ENCODE measurements around the gene PPP4R4.
"Not testable (repeated sequence)": the region's sequence is repeated elsewhere in the genome, so short reads cannot be mapped to it uniquely, and the experiment has no call there.

PPP4R4 gene

DNA sequence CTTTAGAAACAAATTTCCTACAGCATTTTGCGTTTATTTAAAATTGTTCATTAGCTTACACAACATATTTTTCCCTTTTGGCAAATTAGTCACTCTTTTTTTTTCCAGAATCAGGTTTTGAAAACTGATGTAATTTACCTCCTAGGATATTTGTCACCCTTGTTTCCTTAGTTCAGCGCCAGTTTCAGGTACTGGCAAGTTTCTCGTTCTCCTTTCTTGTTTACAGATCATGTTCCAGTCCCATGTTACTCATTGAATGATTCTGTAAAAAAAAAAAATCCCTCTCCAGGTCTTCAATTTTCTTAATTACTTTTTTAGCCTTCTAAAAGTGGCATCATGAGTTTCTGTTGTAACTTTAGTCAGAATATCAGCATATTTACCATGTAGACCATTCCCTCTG is 2.7 kb downstream of the PPP4R4 start:
- no peak for DNase-seq

DNA sequence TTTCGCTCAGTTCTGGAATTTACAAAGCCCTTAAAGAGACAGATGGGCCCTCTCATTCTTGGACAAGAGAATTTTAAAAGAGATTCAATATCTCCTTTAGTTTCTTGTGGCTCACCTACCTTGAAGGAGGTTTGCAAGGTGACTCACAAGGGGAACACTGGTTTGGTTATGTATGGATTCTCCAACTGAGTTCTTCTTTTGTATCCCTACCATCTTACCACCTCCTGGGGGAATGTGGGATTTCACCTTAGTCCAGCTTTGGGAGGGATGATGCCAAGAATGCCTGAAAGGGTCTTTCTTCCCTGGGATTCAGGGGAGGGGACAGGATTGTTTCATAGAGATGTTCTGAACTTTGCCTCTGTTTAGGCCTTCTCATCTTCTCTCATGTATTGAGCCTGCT is 3.7 kb downstream of the PPP4R4 start:
- DNase-seq, result no peak

DNA sequence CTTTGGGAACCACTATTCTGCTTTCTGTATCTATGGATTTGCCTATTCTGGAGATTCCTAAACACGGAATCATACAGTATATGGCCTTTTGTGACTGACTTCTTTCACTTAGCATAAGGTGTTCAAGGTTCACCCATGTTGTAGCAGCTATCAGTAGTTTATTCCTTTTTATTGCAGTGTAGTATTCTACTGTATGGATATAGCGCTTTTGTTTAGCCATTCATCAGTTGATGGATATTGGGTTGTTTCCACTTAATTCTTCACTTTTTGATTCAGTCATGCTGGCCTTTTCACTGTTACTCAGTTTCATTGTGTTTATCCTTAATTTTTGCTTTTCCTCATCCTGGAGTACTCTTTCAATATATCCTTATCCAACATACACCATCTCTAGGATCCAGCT is 5.1 kb downstream of the PPP4R4 start:
- no peak for DNase-seq

DNA sequence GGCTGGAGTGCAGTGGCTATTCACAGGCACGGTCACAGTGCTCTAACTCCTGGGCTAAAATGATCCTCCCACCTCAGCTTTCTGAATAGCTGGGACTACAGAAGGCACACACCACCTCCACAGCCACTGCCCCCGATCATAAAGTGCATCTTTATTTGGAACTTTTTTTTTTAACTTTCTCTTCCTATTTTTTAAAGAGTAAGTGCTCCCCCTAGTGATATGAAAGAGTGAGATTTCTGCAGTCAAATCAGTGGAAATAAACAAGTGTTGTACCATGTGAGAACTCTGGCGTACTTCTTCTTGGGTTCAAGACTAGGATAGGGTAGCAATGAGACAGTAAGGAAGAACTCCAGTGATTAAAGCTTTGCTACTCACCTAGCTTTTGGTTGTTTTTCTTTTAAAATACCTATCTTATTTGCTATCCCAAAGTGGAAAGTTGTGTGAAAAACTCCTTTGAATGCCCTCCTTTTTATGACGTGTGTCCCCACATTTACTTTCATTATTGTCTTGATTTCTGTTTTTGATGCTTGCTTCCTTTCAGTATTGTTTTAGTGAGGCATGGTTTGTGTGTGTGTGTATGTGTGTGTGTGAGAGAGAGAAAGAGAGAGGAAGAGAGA is 6.6 kb downstream of the PPP4R4 start:
- DNase-seq, result peak in 1 of 51 donors; percentile 35

DNA sequence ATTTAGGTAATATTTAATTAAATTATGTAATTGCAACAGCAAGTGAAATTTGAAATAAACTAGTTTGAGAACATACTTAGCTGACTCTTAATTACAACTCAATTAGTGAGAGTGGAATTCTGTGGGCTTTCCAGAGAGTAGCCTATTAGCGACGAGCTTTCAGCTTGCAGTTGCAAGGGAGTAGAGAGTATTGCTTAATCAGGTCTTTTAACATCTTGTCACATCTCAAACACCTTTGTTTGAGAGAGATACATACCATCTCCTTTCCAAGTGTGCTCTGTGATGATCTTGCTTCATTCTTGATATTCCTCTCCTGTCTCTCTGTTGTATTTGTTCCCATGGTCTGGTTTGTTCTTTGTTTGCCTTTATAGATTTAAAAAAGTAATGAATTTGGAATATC is 7.7 kb downstream of the PPP4R4 start:
- no peak for DNase-seq

DNA sequence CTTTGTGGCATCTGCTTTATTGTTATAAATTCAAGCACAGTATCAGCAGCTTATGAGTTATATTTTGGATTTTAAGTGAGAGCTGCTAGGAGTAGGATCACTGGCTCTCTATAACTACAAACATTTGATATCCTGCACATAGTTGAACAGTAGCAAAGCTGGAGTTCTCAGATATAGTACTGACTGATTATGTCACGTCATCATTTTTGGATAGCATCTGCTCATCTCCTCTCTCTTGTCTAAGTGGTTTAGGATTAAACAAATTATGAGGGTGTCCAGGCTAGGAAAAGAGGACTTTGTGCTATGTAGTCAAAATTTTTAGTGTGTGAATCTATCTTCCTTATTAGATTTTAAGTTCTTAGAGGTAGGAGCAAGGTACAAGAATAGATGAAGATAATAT is 18.4 kb downstream of the PPP4R4 start:
- no peak for DNase-seq

DNA sequence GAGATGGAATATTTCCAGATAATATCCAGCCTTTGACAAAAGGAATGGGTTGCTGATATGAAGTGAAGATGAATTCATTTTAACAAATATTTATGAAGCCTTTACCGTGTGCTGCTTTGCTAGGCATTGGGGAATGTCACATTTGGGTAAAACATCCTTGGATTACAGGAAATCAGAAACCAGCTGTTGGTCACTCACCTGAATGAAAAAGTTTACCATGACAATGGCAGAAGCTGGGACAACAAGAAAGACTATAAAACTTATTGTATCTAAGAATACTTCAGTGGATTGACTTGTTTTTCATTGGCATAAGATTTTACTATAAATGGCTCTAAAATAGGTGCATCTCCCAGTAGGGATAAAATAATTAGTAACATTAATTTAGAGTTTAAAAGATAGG is 19.7 kb downstream of the PPP4R4 start:
- DNase-seq, result no peak

DNA sequence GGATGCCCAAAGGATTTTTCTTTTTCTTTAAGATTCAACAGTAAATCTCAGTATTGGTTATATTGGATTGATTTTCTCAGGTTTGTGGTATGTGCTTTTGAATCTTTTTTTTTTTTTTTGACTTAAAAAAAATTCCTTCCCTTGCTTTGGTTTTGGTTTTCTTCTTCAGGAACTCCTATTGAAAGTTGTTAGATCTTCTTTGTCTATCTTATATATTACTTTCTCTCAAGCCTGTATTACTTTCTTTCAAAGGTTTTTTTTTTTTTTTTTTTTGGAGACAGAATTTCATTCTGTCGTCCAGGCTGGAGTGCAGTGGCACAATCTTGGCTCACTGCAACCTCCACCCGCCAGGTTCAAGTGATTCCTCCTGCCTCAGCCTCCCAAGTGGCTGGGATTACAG is 21.9 kb downstream of the PPP4R4 start:
- no peak for DNase-seq

DNA sequence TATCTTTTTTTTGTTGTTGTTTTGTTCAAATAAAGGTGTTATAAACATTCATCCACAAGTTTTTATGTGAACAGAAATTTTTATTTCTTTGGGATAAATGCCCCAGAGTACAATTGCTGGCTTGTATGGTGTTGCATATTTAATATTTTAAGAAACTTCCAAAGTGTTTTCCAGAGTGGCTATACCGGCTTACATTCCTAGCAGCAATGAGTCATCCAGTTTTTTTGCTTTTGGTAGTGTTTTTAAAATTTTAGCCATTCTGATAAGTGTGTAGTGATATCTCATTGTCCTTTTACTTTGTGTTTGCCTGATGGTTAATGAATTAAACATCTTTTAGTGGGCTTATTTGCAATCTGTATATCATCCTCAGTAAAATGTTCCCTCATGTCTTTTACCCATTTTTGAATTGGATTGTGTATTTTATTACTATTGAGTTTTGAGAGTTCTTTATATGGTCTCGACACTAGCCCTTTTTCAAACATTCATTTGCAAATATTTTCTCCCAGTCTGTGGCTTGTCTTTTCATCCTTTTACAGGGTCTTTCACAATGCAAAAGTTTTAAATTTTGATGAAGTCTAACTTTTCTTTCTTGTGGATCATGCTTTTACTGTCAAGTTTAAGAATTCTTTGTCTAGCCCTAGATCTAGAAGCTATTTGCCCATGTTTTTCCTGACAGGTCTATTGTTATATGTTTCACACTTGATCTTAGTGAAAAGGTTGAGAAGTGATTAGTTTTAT is 29.5 kb downstream of the PPP4R4 start:
- DNase-seq, result no peak

DNA sequence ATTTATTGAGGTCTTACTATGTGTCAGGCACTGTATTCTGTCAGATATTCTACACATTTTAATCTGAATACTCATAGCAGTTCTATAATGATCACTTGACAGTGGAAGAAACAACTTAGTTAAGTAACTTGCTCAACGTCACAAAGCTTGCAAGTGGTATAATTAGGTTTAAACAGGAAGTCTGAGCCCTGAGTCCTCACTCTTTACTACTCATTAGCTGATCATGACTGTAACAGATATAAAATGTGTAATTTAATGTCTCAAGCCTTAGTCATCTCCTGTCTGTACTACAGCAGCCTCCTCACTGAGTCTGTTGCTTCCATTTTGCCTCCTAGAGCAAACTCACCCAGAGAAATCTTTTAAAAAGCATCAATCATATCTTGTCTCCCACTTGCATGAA is 38.9 kb downstream of the PPP4R4 start:
- DNase-seq, result no peak

DNA sequence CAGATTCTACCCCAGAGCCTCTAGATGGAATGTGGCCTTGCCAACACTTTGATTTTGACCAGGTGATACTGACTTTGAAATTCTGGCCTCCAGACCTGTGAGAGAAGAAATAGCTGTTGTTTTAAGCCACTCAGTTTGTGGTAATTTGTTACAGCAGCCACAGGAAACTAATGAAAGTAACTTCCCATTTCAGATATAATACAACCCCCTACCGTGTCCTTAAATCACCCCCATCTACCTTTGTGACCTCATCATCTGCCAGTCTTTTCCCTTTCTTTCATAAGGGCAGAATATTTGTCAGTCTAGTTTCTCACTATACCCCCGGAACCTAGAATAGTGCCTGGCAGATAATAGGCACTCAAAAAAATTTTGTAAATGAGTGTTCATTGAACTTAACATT is 39.6 kb downstream of the PPP4R4 start:
- DNase-seq, result no peak

DNA sequence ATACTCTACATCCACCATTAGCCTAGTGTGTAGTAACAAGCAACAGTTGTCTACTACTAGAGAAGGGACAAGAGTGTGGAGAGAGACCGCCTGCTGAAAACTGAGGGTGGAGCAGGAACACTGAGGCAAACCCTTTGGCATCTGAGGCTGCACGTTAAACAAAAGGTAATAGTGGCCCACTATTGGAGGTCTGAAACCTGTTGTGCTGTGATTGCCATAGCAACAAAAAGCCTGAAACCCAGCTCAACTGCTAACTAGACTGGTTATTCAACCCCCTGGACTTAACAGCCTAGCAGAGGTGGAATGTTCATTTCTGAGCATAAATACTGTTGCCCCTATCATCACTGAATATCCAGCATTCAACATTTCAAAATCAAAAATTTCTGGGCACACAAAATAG is 43.0 kb downstream of the PPP4R4 start:
- DNase-seq, result no peak

DNA sequence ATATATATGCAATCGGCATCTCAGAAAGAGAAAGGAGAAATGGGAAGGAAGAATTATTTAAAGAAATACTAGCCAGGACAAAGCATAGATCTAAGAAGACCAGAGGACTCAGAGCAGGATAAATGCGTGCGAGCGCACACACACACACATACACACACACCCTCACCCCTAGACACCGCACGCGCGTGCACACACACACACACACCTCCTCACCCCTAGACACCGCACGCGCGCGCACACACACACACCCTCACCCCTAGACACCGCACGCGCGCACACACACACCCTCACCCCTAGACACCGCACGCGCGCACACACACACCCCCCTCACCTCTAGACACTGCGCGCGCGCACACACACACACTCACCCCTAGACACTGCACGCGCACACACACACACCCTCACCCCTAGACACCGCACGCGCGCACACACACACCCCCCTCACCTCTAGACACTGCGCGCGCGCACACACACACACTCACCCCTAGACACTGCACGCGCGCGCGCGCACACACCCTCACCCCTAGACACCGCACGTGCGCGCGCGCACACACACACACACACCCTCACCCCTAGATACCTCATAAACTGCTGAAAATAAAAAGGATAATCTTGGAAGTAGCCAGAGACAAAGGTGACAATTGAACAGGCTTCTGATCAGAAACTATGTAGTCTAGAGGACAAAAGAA is 44.2 kb downstream of the PPP4R4 start:
- not testable (repeated sequence) for DNase-seq

DNA sequence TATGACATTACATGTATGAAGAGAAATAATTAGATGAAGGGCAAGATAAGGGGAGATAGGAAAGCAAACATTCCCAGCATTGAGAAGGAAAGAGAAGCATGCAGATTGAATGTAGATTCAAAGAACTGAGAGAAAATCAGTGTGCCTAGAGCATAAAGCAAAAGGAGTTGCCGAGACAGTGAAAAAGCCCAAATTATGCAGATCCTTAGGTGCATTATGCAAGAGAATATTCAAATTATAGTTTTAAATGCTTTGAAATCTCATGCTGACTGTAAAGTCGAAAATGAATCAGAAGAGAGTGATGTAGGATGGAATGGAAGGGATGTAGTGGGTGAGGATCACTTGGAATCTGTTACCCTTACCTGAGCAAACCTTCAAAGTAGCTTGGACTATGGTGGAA is 49.9 kb downstream of the PPP4R4 start:
- no peak for DNase-seq

DNA sequence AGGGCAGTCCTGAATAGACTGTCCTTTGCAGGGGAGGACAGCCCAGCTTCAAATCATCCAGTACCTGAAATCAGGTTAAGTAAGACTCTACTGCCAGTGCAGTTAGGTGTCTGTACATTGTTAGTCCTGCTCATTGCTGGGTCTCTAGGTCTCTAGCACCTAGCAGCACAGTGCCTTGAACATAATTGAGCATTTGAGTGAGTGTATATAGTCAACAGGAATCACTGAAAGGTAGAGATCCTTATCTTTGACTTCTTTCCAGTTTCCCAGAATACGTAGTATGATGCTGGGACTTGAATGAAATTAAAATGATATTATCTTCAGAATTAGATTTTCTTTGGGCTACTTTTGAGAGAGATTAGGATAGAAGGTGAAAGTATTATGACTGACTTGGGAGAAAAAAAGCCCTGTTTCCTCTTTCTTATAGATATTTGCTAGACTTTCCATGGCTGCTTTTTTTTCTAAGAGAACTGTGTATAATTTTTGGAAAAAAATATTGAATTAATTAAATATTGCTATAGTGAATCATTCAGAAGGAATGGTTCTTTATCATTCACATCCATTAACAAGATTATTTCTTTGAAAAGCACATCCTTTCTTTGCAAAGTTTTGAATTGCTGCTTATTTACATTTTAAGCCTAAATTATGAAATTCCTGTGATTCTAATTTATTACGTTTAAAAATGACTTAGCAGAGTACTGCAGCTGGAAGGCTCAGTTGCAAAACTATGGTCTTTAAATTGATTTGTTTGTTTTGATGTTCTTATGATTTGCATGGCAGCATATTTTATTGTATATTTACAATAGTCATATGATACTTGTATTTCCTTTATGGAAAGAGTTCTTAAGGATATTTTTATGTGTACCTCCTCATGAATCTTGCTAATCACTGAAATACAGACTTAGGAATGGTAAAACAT is 51.6 kb downstream of the PPP4R4 start:
- no peak for DNase-seq

DNA sequence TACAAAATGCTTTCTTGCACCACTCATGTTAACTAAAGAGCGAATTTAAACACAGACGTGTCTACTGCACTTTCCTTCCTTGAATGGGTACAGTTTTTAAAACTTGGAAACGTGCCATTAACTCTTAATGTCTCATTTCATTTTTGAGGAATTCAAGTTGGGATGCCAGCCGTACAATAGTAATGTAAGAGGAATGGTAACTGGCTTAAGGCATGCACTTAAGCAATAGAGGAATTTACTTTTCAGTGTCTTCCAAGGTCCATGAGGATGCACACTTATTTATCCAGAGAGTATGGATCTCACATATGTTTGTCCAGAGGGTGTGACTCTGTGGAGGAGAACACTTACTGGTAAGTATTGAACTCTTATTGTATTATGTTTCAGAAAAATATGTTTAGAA is 52.9 kb downstream of the PPP4R4 start:
- no peak for DNase-seq

DNA sequence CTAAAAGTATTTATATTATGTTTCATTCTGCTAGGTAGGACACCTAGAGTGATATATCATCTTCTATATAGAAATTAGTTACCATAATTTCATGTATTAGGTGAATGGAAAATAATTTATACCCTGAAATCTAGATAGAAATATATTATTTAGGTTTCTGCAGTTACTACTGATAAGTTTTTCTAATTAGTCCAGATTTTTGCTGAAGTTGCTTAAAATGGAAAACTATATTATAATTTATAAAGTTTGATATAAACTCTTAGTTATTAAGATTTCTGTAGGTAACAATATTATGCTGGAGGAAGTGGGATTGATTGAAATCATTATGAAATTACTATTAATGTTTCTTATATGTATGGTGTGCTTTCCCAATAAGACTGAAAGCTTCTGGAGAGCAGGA is 62.9 kb downstream of the PPP4R4 start:
- DNase-seq, result no peak

DNA sequence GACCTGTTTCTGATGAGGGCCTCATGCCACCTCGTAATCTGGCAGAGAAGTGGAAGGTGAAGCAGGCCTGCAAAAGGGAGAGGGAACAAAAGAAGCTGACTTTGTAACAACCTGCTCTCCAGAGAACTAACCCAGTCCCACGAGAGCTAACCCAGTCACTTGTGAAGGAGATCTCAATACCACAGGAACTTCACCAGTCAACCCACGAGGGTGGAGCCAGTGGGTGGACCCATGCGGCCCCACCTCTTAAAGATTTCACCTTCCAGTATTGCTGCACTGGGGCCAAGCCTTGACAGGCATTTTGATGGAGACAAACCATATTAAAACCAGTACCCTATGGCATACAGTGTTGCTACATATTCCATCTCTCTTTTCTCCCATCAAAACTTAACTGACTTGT is 63.9 kb downstream of the PPP4R4 start:
- DNase-seq, result no peak

DNA sequence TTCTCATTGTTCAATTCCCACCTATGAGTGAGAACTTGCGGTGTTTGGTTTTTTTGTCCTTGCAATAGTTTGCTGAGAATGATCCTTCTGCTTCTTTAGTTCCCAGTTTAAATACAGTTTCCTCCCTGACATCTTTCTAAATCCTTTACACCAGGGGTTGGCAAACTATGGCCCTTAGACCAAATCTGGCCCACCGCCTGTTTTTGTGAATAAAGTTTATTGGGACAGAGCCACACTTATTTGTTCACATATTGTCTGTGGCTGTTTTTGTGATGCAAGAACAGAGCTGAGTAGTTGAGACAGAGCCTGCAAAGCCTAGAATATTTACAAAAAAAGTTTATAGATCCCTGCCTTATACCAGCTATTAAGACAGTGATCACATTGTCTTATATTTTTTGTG is 65.3 kb downstream of the PPP4R4 start:
- DNase-seq, result peak in 7 of 51 donors; percentile 2 to 25 (median 11)

DNA sequence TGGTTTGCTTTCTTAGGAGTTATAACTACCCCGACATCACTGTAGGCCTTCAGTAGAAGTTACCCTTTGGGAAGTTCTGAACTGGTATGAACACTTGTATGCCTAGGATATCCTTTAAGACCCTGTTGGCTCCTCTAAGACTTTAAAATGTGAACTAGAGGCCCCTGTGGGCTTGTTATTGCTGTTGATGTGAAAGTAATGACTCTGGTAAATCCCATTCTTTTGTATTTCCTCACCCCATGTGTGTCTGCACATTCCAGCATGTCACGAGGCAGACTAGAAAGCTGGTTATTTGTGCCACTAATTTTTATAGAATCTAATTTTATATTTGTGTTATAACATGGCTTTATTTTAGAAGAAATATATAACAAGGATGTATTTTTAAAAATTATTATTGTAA is 70.1 kb downstream of the PPP4R4 start:
- DNase-seq, result no peak

DNA sequence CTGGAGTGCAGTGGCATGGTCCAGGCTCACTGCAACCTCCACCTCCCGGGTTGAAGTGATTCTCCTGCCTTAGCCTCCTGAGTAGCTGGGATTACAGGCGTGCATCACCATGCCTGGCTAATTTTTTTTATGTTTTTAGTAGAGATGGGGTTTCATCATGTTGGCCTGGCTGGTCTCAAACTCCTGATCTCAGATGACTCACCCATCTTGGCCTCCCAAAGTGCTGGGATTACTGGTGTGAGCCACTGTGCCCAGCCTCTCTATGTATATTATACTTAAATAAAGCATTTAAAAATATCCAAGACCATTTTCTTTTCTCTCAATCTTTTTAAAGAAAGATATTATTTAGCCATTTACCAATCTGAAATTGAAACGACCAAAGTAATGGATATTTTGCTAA is 90.1 kb downstream of the PPP4R4 start:
- DNase-seq, result not testable (repeated sequence)

DNA sequence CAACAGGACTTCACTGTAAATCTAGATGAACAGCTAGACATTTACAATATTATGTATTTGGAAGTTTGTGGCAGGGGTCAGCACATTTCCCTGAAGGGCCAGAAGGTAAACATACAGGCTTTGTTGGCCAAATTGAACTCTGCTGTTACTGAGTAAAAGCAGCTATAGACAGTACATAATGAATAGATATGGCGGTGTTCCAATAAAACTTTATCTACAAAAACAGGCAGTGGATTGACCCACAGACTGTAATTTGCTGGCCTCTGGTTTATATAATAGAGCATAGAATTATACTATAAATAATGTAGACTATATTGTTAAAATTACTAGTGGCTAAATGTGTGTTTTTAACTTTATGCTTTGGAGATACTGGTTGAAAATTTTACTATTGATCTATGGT is 93.2 kb downstream of the PPP4R4 start:
- no peak for DNase-seq
